H1 (cell line): ENCODE measurements around the gene APH1B. TPM values are rescaled to one million over a fixed set of nuclear protein-coding genes. Genes with fewer than 3 reads are reported as not detected.

ENCODE experiments used
- CTCF ChIA-PET: fragments of 300-600 bp; sonication (Branson Sonifier 250); formaldehyde crosslinking; loops from one replicate; lab custom pipeline; 2021; ENCODE audit not compliant: partially characterized antibody; lab: Charles Lee
- POLR2A ChIA-PET: fragments of 300-600 bp; sonication (Branson Sonifier 250); formaldehyde crosslinking; loops from one replicate; lab custom pipeline; 2021; ENCODE audit warnings: inconsistent platforms; ENCODE audit not compliant: partially characterized antibody; lab: Charles Lee
- DNase-seq, 2 experiments: peaks; one replicate each; pipeline versions ENCODE4 v3.0.0 to v3.0.0-alpha.2; 2010 to 2022; ENCODE audit warnings: low spot score in 2 of 2, low read depth in 1 of 2, mixed read lengths in 1 of 2
- FAIRE-seq: peaks from 2 replicates; lab custom pipeline; 2011; peaks lifted over from hg19 to GRCh38; lab: Jason Lieb, UNC
- H2AFZ ChIP-seq: 2 replicates; pipeline ENCODE4 v1.8.1; 2012; ENCODE audit warnings: low read length, inconsistent platforms
- H2AK5ac ChIP-seq: 2 replicates; pipeline ENCODE4 v1.6.1; 2013; ENCODE audit warnings: low read depth, low read length
- H2BK120ac ChIP-seq: replicated peaks from 2 replicates; pipeline ENCODE3; 2013; ENCODE audit warnings: low read depth, low read length, inconsistent platforms
- H2BK12ac ChIP-seq: 2 replicates; pipeline ENCODE4 v1.6.1; 2013; ENCODE audit warnings: low read depth, low read length
- H2BK15ac ChIP-seq: 2 replicates; pipeline ENCODE4 v1.6.1; 2013; ENCODE audit warnings: low read length
- H2BK20ac ChIP-seq: 2 replicates; pipeline ENCODE4 v1.6.1; 2013; ENCODE audit warnings: low read length
- H2BK5ac ChIP-seq: 2 replicates; pipeline ENCODE4 v1.6.1; 2013; ENCODE audit warnings: low read depth, low read length
- H3K14ac ChIP-seq: 2 replicates; pipeline ENCODE4 v1.6.1; 2013; ENCODE audit warnings: inconsistent platforms; ENCODE audit not compliant: insufficient read length
- H3K18ac ChIP-seq: 2 replicates; pipeline ENCODE4 v1.6.1; 2013; ENCODE audit warnings: low read length; ENCODE audit errors: extremely low read depth
- H3K23ac ChIP-seq: 2 replicates; pipeline ENCODE4 v1.6.1; 2013; ENCODE audit warnings: inconsistent platforms; ENCODE audit not compliant: insufficient read length
- H3K23me2 ChIP-seq: 2 replicates; pipeline ENCODE4 v1.6.1; 2013; ENCODE audit warnings: low read depth, low read length
- H3K27ac ChIP-seq: 2 replicates; pipeline ENCODE4 v1.6.1; 2011; ENCODE audit warnings: low read depth, low read length, inconsistent platforms
- H3K27me3 ChIP-seq, 4 experiments: replicated peaks in 1 of 4; 1 replicate in 1 of 4; 2 replicates in 3 of 4; pipeline versions ENCODE4 v1.6.1 to v1.8.1; 2011 to 2013; ENCODE audit warnings: low read length in 3 of 4, mild to moderate bottlenecking in 3 of 4, inconsistent platforms in 2 of 4, mixed read lengths in 2 of 4, moderate library complexity in 1 of 4; ENCODE audit not compliant: control insufficient read depth in 3 of 4, insufficient read depth in 3 of 4; ENCODE audit errors: extremely low read depth in 1 of 4
- H3K36me3 ChIP-seq, 4 experiments: 2 replicates each; pipeline versions ENCODE4 v1.6.1 to v1.8.1; 2011 to 2013; ENCODE audit warnings: mild to moderate bottlenecking in 4 of 4, low read length in 3 of 4, moderate library complexity in 2 of 4, control low read depth in 1 of 4, inconsistent platforms in 1 of 4; ENCODE audit not compliant: insufficient read depth in 4 of 4, control insufficient read depth in 2 of 4
- H3K4ac ChIP-seq: replicated peaks from 2 replicates; pipeline ENCODE3; 2013; ENCODE audit warnings: low read length, low read depth, mixed read lengths, inconsistent platforms; ENCODE audit not compliant: insufficient read length
- H3K4me1 ChIP-seq, 4 experiments: replicated peaks in 1 of 4; 1 replicate in 1 of 4; 2 replicates in 3 of 4; pipeline versions ENCODE4 v1.6.1 to v1.8.1; 2011 to 2013; ENCODE audit warnings: low read length in 3 of 4, inconsistent platforms in 2 of 4, mixed read lengths in 1 of 4; ENCODE audit not compliant: insufficient read depth in 4 of 4, control insufficient read depth in 3 of 4
- H3K4me2 ChIP-seq, 2 experiments: 2 replicates each; pipeline versions ENCODE4 v1.6.1 to v1.8.1; 2011 to 2013; ENCODE audit warnings: low read depth in 2 of 2, low read length in 2 of 2, control low read depth in 1 of 2, inconsistent platforms in 1 of 2, mild to moderate bottlenecking in 1 of 2; ENCODE audit not compliant: insufficient read depth in 1 of 2
- H3K4me3 ChIP-seq, 4 experiments: fragments of 200-600, 300-600 bp in 1 of 4; sonication (generic), shearing (Covaris generic), sonication (Bioruptor Twin) in 1 of 4; 2 replicates each; pipeline versions ENCODE4 v1.5.1 to v1.8.1; 2011 to 2016; ENCODE audit warnings: low read length in 4 of 4, low read depth in 3 of 4, control low read depth in 2 of 4, inconsistent platforms in 2 of 4, mild to moderate bottlenecking in 2 of 4, mixed read lengths in 1 of 4, moderate library complexity in 1 of 4; ENCODE audit not compliant: insufficient read depth in 2 of 4; ENCODE audit errors: extremely low read depth in 1 of 4
- H3K56ac ChIP-seq: replicated peaks from 2 replicates; pipeline ENCODE3; 2013; ENCODE audit warnings: low read depth, mild to moderate bottlenecking, mixed read lengths, low read length, inconsistent platforms; ENCODE audit not compliant: insufficient read length
- H3K79me1 ChIP-seq: 2 replicates; pipeline ENCODE4 v1.6.1; 2013; ENCODE audit warnings: low read depth, low read length, control low read depth
- H3K79me2 ChIP-seq, 2 experiments: 2 replicates each; pipeline versions ENCODE4 v1.6.1 to v1.8.1; 2012 to 2013; ENCODE audit warnings: low read length in 2 of 2, mild to moderate bottlenecking in 2 of 2, inconsistent platforms in 1 of 2; ENCODE audit not compliant: insufficient read depth in 2 of 2, control insufficient read depth in 1 of 2
- H3K9ac ChIP-seq, 4 experiments: replicated peaks in 1 of 4; 1 replicate in 1 of 4; 2 replicates in 3 of 4; pipeline versions ENCODE4 v1.6.1 to v1.8.1; 2011 to 2013; ENCODE audit warnings: low read depth in 3 of 4, low read length in 3 of 4, control low read depth in 2 of 4, mild to moderate bottlenecking in 2 of 4, moderate library complexity in 2 of 4, inconsistent platforms in 1 of 4; ENCODE audit errors: extremely low read depth in 1 of 4
- H3K9me3 ChIP-seq, 2 experiments: 2 replicates each; pipeline versions ENCODE4 v1.6.1 to v1.8.1; 2012 to 2013; ENCODE audit warnings: mild to moderate bottlenecking in 2 of 2, moderate library complexity in 2 of 2, control low read depth in 1 of 2, inconsistent platforms in 1 of 2, low read depth in 1 of 2, low read length in 1 of 2, mixed read lengths in 1 of 2; ENCODE audit not compliant: insufficient read depth in 2 of 2
- H4K20me1 ChIP-seq, 2 experiments: replicated peaks in 1 of 2; 2 replicates each; pipeline versions ENCODE3 to v1.8.1; 2011 to 2013; ENCODE audit warnings: inconsistent platforms in 2 of 2, low read length in 2 of 2, mild to moderate bottlenecking in 1 of 2; ENCODE audit not compliant: insufficient read depth in 2 of 2, control insufficient read depth in 1 of 2
- H4K5ac ChIP-seq: 2 replicates; pipeline ENCODE4 v1.6.1; 2013; ENCODE audit warnings: low read length, low read depth, mixed read lengths, inconsistent platforms; ENCODE audit not compliant: insufficient read length
- H4K8ac ChIP-seq: 2 replicates; pipeline ENCODE4 v1.8.0; 2013; ENCODE audit warnings: mild to moderate bottlenecking, moderate library complexity, low read length, inconsistent platforms; ENCODE audit not compliant: insufficient read depth; ENCODE audit errors: extremely low read depth
- H4K91ac ChIP-seq: replicated peaks from 2 replicates; pipeline ENCODE3; 2013; ENCODE audit warnings: low read length, mixed read lengths, inconsistent platforms; ENCODE audit not compliant: insufficient read length
- ATF2 ChIP-seq: IDR thresholded peaks from 2 replicates; pipeline ENCODE4 v1.6.1; 2012; ENCODE audit warnings: low read length, inconsistent platforms
- BACH1 ChIP-seq: IDR thresholded peaks from 2 replicates; pipeline ENCODE4 v1.6.1; 2012; ENCODE audit warnings: low read length, improper control_type of control experiment
- BRCA1 ChIP-seq: IDR thresholded peaks from 2 replicates; pipeline ENCODE4 v1.6.1; 2012; ENCODE audit warnings: low read depth, low read length, improper control_type of control experiment
- CEBPB ChIP-seq: IDR thresholded peaks from 2 replicates; pipeline ENCODE4 v1.6.1; 2012; ENCODE audit warnings: low read depth, low read length
- EP300 ChIP-seq, 2 experiments: IDR thresholded peaks; 1 replicate in 1 of 2; 2 replicates in 1 of 2; pipeline ENCODE4 v1.6.1; 2011 to 2012; ENCODE audit warnings: low read depth in 2 of 2, low read length in 2 of 2, mild to moderate bottlenecking in 2 of 2, borderline replicate concordance in 1 of 2, inconsistent platforms in 1 of 2, moderate library complexity in 1 of 2
- EZH2 ChIP-seq: fragments of 200-600 bp; sonication (generic); IDR thresholded peaks from 2 replicates; pipeline ENCODE4 v1.7.1; 2012; ENCODE audit warnings: low read depth, mild to moderate bottlenecking, moderate library complexity, low read length, inconsistent platforms; ENCODE audit not compliant: severe bottlenecking
- FOSL1 ChIP-seq: IDR thresholded peaks from 2 replicates; pipeline ENCODE4 v1.6.1; 2011; ENCODE audit warnings: mild to moderate bottlenecking, low read depth, low read length, moderate library complexity; ENCODE audit not compliant: insufficient read depth
- HDAC6 ChIP-seq: IDR thresholded peaks from one replicate; pipeline ENCODE4 v1.7.1; 2012; ENCODE audit warnings: low read depth, mild to moderate bottlenecking, inconsistent platforms, low read length, moderate library complexity
- MAFK ChIP-seq: IDR thresholded peaks from 2 replicates; pipeline ENCODE4 v1.6.1; 2012; ENCODE audit warnings: low read depth, mild to moderate bottlenecking, improper control_type of control experiment, low read length
- POLR2A ChIP-seq, 2 experiments: IDR thresholded peaks; 1 replicate in 1 of 2; 2 replicates in 1 of 2; pipeline ENCODE4 v1.6.1; 2011; ENCODE audit warnings: low read depth in 2 of 2, low read length in 2 of 2, mild to moderate bottlenecking in 2 of 2; ENCODE audit errors: control extremely low read depth in 1 of 2
- RAD21 ChIP-seq, 2 experiments: IDR thresholded peaks in 1 of 2; conservative IDR thresholded peaks in 1 of 2; 2 replicates each; pipeline ENCODE4 v1.6.1; 2011; ENCODE audit warnings: low read depth in 2 of 2, low read length in 2 of 2, improper control_type of control experiment in 1 of 2, inconsistent platforms in 1 of 2, mild to moderate bottlenecking in 1 of 2, moderate library complexity in 1 of 2
- WGBS, 2 experiments: shearing (Covaris generic) in 1 of 2; methylation state at CpG; one replicate each; pipeline versions ENCODE4 v1.1.6 to v1.1.7; 2013 to 2015; ENCODE audit warnings: low lambda C conversion rate in 2 of 2, mixed read lengths in 2 of 2, inconsistent platforms in 1 of 2, low coverage in 1 of 2, missing lambda C conversion rate in 1 of 2; ENCODE audit not compliant: insufficient replicate concordance in 2 of 2, insufficient coverage in 1 of 2, insufficient read length in 1 of 2; ENCODE audit errors: extremely low coverage in 1 of 2, missing lambda C conversion rate in 1 of 2; 5-methylcytosine and 5-hydroxymethylcytosine counted together
- polyA plus RNA-seq, 7 experiments: library from polyadenylated mRNA; depleted of rRNA in 3 of 7; stranded (reverse) in 5 of 7; unstranded in 2 of 7; fragments of >200 nt in 5 of 7; fragments of 200-250 nt in 2 of 7; gene quantifications; 1 replicate in 5 of 7; 2 replicates in 1 of 7; 4 replicates in 1 of 7; pipeline versions ENCODE4 v1.2.1 to v1.2.3, GENCODE V29; 2011 to 2013; ENCODE audit warnings: missing spikeins in 2 of 7, mixed read lengths in 2 of 7
- total RNA-seq: library from RNA; stranded (reverse); fragmentation: NEBNext Ultra II Directional; extraction: Animal tissue kit (Norgen Biotek cat#: 25700); gene quantifications from 2 replicates; pipeline ENCODE4 v1.2.1, GENCODE V29; 2021
- TF ChIP-seq, protein P1 (sequence below): IDR thresholded peaks from 2 replicates; pipeline ENCODE4 v1.6.1; 2011; ENCODE audit warnings: low read depth, mild to moderate bottlenecking, low read length; ENCODE audit not compliant: insufficient read depth

Gene APH1B
- total and polyA plus RNA-seq, 2 of the 8 experiments (the other 6 are each of a cell fraction or from before 2014, with no cell fraction given): 11.5 to 22.9 TPM

GRCh38 chr15:63284335-63284734 lies 6.9 kb downstream of the APH1B start:
- H3K56ac ChIP-seq: no peak overlapping the region
- no peak overlapping the region for H3K4me3 ChIP-seq
- H2BK120ac ChIP-seq: no peak overlapping the region
- H3K36me3 ChIP-seq: peaks cover 0 to 13% (median 0%) of the 10 kb centered on the region in 4 experiments; a peak in 4 of 8 replicates
- no peak overlapping the region for H3K23ac ChIP-seq
- H2BK12ac ChIP-seq: no peak overlapping the region
- H3K4me2 ChIP-seq: no peak overlapping the region
- H4K91ac ChIP-seq: no peak overlapping the region
- FAIRE-seq (no peak), DNase-seq (no peak)
- 86% methylated on average over 6 of the region's 6 CpGs; no CpG with 5 or more reads in 1 of the 2 experiments for WGBS, 2 experiments
- no peak overlapping the region for H2BK15ac ChIP-seq
- H4K8ac ChIP-seq: no peak overlapping the region
- ChIA-PET CTCF (interaction anchor here (1.1 to 1.9 kb wide), 4 partner anchors 10 to 176 kb away, joined by 3 to 6 read pairs (median 4); no protein-coding TSS in a partner anchor), POLR2A (interaction anchor here (1.5 kb wide), 1 partner anchor 28 kb away, joined by 4 read pairs; no protein-coding TSS in a partner anchor)
- H3K27me3 ChIP-seq: no peaks in the 10 kb centered on the region
- no peak overlapping the region for H2BK20ac ChIP-seq
- no peak overlapping the region for H3K4ac ChIP-seq
- H2AK5ac ChIP-seq: no peak overlapping the region
- H3K18ac ChIP-seq: no peak overlapping the region
- no peak overlapping the region for H2AFZ ChIP-seq
- H3K79me2 ChIP-seq: no peaks in the 10 kb centered on the region
- H3K27ac ChIP-seq: no peak overlapping the region
- no peaks in the 10 kb centered on the region for H3K79me1 ChIP-seq
- H4K5ac ChIP-seq: no peak overlapping the region
- H3K4me1 ChIP-seq: no peaks in the 10 kb centered on the region
- H2BK5ac ChIP-seq: no peak overlapping the region
- H3K9ac ChIP-seq: no peak overlapping the region
- no peaks in the 10 kb centered on the region for H3K23me2 ChIP-seq
- H4K20me1 ChIP-seq: peaks cover 0 to 3% of the 10 kb centered on the region in 2 experiments
- no peak overlapping the region for H3K14ac ChIP-seq
- H3K9me3 ChIP-seq: no peaks in the 10 kb centered on the region
- TF ChIP-seq FOSL1: no peak
- no peak for TF ChIP-seq BRCA1
- TF ChIP-seq EP300 (IDR thresholded peaks at IDR 0.05; ENCODE audit: borderline replicate concordance in 1 of 2, low read depth in 2 of 2, low read length in 2 of 2): no peak
- TF ChIP-seq RAD21 (IDR thresholded peaks at IDR 0.05 in 1 of 2, conservative IDR thresholded peaks at IDR 0.05 in 1 of 2; ENCODE audit: low read depth in 2 of 2, low read length in 2 of 2): no peak
- no peak for TF ChIP-seq EZH2
- no peak for TF ChIP-seq CEBPB
- no peak for TF ChIP-seq BACH1
- no peak for TF ChIP-seq ATF2
- TF ChIP-seq HDAC6: no peak
- TF ChIP-seq POLR2A (IDR thresholded peaks at IDR 0.05; ENCODE audit: control extremely low read depth in 1 of 2, low read depth in 2 of 2, low read length in 2 of 2): no peak
- no peak for TF ChIP-seq MAFK
- TF ChIP-seq, protein P1, sequence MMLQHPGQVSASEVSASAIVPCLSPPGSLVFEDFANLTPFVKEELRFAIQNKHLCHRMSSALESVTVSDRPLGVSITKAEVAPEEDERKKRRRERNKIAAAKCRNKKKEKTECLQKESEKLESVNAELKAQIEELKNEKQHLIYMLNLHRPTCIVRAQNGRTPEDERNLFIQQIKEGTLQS: no peak
